Measurements from ENCODE around the gene ZDHHC12. TPM values are rescaled to one million over a fixed set of nuclear protein-coding genes. Genes with fewer than 3 reads are reported as not detected.
"Not testable (repeated sequence)": the region's sequence is repeated elsewhere in the genome, so short reads cannot be mapped to it uniquely, and the experiment has no call there.

ZDHHC12 gene
- total RNA-seq, 6 experiments from 2014 or later: 48.1 to 54.6 (median 53.1) TPM

DNA sequence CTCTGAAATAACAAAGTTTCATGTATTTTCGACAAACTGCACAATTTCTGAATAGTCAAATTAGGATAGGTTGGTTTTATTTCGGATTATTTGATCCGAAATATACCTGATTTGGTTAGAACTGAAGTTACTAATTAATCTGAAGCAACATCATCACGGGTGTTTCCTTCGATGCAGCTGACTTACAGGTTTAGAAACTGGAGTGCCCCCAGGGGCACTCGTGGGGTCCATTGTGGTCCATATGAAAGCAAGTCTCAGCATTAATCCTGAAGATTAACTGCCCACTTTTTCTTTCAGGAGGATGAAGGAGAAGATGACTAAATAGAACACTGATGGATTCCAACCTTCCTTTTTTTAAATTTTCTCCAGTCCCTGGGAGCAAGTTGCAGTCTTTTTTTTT is 29.6 kb downstream of the ZDHHC12 start:
- DNase-seq: no peak
- no peak overlapping the region; the same call in 1 of the 2 replicates for H3K27ac Mint-ChIP-seq
- H3K4me3 Mint-ChIP-seq: no peak overlapping the region
- no peak for TF ChIP-seq CTCF (IDR thresholded peaks at IDR 0.05)
- no peaks in the 10 kb centered on the region for H3K9me3 Mint-ChIP-seq
- peaks cover 45% of the 10 kb centered on the region for H3K36me3 Mint-ChIP-seq (ENCODE audit: low read depth)
- peaks cover 29% of the 10 kb centered on the region for H3K4me1 Mint-ChIP-seq (ENCODE audit: low read depth)
- peaks cover 3% of the 10 kb centered on the region for H3K27me3 Mint-ChIP-seq (ENCODE audit: insufficient read depth)

DNA sequence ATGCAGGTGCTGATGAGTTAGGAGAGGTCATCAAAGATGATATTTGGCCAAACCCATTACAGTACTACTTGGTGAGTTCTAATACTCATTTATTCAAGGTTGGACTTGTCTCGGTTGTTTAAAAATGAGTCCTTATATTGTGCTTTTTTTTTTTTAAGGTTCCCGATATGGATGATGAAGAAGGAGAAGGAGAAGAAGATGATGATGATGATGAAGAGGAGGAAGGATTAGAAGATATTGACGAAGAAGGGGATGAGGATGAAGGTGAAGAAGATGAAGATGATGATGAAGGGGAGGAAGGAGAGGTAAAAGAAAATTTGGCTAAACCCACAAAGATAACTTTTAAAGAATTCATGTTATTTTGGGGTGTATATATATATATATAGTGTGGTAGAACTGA is 30.2 kb downstream of the ZDHHC12 start:
- 0 out of 2 replicates have a peak overlapping the region, but pooled peaks have one; percentile 18 for H3K27ac Mint-ChIP-seq
- peaks cover 45% of the 10 kb centered on the region for H3K36me3 Mint-ChIP-seq (ENCODE audit: low read depth)
- H3K4me1 Mint-ChIP-seq (ENCODE audit: low read depth): peaks cover 29% of the 10 kb centered on the region
- H3K27me3 Mint-ChIP-seq (ENCODE audit: insufficient read depth); DNase-seq; H3K4me3 Mint-ChIP-seq; H3K9me3 Mint-ChIP-seq: not testable (repeated sequence)

DNA sequence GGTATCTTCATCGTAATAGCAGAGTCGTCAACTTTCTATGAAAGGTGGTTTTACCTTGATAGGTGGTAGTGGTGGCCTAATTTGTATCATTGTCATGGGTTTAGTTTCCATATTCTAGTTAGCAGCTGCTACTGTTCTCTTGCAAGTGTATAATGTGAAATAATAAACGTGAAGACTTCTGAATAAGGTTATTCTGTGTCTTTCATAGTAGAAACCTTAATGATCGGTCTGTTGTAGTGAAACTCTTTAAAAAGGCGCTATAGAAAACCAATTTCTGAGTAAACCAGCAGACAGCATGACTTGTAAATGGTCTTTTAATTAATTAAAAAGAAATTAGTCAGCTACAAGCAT is 33.3 kb downstream of the ZDHHC12 start:
- Mint-ChIP-seq H3K27ac (peak overlapping the region; percentile 82), H3K9me3 (no peaks in the 10 kb centered on the region), H3K4me1 (ENCODE audit: low read depth) (peaks cover 34% of the 10 kb centered on the region), H3K27me3 (ENCODE audit: insufficient read depth) (peaks cover 5% of the 10 kb centered on the region), H3K4me3 (peak overlapping the region; percentile 97), H3K36me3 (ENCODE audit: low read depth) (peaks cover 36% of the 10 kb centered on the region)
- no peak for TF ChIP-seq CTCF (IDR thresholded peaks at IDR 0.05)
- DNase-seq: no peak

DNA sequence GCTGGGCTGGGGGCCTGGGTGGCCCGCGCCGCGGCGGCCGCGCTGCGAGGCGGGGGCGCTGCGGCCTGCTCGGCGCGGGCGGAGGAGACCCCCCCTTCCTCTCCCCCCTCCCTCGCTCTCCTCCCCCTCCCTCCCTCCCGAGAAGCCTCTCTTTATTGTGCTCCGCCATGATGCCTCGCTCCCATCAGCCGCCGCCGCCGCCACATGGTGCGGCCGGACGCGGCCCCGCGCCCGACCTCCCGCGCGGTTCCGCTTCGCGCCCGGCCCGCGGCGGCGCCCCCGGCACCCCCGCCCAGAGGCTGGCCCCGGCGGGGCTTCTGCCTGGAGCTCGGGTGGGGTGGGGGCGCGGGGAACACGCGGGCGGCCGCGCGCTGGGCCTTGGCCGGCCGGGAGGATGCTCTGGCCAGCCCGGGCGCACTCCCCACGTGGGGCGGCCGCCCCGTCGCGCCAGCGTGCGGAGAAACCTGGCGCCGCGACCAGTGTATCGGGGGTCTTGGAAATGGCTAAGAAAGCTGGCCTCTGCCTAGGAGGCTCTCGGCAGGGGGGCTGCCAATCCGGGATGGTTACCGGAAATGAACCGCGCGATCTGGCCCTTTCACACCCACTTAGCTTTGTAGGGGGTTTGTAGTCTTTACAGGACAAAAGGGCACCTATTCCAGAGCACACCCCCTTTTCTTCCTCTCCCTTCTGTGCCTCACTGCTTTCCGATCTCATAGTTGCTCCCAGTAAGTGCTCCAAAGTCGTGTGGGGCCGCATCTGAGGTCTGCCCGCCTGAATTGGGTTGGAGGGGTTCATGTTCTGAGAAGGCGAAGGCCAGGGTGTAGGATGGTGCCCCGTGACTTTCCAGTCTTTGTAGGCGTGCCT is 33.9 kb downstream of the ZDHHC12 start:
- no peak for TF ChIP-seq CTCF (IDR thresholded peaks at IDR 0.05)
- no peak for DNase-seq
- H3K36me3 Mint-ChIP-seq (ENCODE audit: low read depth): peaks cover 33% of the 10 kb centered on the region
- no peaks in the 10 kb centered on the region for H3K9me3 Mint-ChIP-seq
- H3K4me1 Mint-ChIP-seq (ENCODE audit: low read depth): peaks cover 40% of the 10 kb centered on the region
- H3K27me3 Mint-ChIP-seq (ENCODE audit: insufficient read depth): peaks cover 5% of the 10 kb centered on the region
- peak overlapping the region; percentile 82 for H3K27ac Mint-ChIP-seq
- H3K4me3 Mint-ChIP-seq: peak overlapping the region; percentile 97

DNA sequence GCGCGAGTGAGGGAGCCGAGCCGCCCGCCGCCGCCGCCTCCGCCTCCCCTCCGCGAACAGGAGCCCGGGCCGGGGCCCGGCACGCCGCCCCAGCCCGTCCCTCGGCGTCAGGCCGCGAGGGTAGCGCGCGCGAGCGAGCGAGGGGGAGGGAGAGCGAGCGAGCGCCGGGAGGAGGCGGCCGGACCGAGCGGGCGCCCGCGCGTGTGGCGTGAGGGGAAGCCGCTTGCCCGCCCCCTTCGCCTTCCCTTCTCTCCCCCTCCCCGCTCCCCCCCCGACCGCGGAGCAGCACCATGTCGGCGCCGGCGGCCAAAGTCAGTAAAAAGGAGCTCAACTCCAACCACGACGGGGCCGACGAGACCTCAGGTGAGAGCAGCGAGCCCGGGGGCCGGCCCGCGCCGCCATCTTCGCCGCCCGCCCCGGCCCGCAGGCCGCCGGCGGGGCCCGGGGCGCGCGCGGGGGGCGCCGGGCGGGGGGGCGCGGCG is 34.6 kb downstream of the ZDHHC12 start:
- H3K36me3 Mint-ChIP-seq (ENCODE audit: low read depth): peaks cover 27% of the 10 kb centered on the region
- peak overlapping the region; percentile 55; the same call in 1 of the 2 replicates for H3K27ac Mint-ChIP-seq
- no peaks in the 10 kb centered on the region for H3K9me3 Mint-ChIP-seq
- DNase-seq: no peak
- H3K27me3 Mint-ChIP-seq (ENCODE audit: insufficient read depth): peaks cover 5% of the 10 kb centered on the region
- peak overlapping the region; percentile 41; the same call in 1 of the 2 replicates for H3K4me3 Mint-ChIP-seq
- TF ChIP-seq CTCF (IDR thresholded peaks at IDR 0.05): no peak
- H3K4me1 Mint-ChIP-seq (ENCODE audit: low read depth): peaks cover 47% of the 10 kb centered on the region

All from HFFc6 (cell line).